Dedifferentiated amniotic fluid mesenchymal stem cell (primary cell): ENCODE results near the gene DCDC2.
"Not testable (repeated sequence)": the region's sequence is repeated elsewhere in the genome, so short reads cannot be mapped to it uniquely, and the experiment has no call there.

Source experiments
- DNase-seq: peaks from one replicate; pipeline ENCODE4 v3.0.0-alpha.2; 2016; ENCODE audit errors: extremely low spot score

The DCDC2 gene

GRCh38 chr6:24357336-24358218 is at the start of gene DCDC2:
Gene DCDC2, minus strand, starts transcription at chr6:24358059. Its CDS starts 309 bp downstream, at chr6:24357750.
- DNase-seq, result no peak

DNA sequence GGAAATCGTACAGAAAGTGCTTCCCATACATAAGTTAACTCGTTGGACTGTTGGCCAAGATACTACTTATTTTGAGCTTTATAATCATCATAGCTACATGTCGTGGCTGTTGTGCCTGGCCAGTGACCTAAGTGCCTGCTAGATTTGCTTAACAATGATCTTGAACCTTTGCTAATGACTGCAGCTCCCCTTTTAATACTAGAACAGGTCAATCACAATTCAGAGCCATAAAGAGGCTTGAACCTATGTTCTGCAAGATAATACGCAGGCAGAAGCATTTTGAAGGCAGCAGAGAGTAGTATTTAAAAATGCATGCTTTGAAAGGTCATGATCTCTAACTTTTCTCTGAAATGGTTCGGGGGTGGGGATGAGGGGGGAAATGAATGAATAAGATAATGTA is 47.4 kb upstream of the DCDC2 start:
- no peak for DNase-seq

DNA sequence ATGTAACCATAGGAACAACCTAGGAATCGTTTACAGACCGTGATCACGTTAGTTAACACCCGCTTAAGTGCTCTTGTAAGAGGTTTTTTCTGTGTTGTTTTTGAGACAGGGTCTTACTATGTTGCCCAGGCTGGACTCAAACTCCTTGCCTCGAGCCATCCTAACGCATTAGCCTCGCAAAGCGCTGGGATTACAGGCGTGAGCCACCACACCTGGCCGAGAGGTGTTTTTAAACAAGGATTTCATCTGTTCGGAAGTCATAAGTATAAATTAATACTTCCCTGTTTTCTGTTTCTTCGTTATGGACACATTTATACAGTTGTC is 45.6 kb upstream of the DCDC2 start:
- no peak for DNase-seq

DNA sequence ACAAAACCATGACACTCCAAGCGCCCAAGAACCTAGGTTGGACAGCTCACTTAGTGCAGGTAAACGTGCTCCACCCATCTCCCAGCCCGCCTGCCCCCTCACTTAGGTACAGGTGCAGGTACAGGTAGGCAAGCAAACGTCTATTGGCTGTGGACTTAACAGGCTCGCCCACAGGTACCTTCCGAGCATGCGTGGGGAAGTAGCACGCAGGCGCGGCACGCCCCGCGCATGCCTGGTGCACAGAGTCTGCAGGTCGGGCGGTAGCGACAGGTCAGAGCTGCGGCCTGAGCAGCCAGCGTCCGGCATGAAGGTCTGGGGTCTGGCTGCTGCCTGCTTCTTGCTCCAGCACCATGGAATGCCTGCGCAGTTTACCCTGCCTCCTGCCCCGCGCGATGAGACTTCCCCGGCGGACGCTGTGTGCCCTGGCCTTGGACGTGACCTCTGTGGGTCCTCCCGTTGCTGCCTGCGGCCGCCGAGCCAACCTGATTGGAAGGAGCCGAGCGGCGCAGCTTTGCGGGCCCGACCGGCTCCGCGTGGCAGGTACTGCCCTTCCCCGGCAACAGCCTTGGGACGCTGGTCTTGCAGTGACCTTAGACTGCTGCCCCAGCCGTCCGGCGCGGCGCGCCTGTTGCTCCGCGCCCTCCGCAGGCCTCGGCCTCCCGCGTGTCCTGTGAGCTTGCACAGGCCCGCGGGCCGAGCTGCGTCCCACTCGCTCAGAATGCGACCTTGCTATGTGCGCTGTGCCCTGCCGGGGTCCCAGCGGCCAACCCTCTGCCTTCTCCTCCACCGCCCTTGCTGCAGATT is 45.0 kb upstream of the DCDC2 start, which contains the start of gene MRS2:
Gene MRS2 (plus strand): TSS at position 240 of the 804 bp plus-strand sequence. CDS start 111 bp downstream, at position 351.
- DNase-seq, result peak; percentile 37

DNA sequence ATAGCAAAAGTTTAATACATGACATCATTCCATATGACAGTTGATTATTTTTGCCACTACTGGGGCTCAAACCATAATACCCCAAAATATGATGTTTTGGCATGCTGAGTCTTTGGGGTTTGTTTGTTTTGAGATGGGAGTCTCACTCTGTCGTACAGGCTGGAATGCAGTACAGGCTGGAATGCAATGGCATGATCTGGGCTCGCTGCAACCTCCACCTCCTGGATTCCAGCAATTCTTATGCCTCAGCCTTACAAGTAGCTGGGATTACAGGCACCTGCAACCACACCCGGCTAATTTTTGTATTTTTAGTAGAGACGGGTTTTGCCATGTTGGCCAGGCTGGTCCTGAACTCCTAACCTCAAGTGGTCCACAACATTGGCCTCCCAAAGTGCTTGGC is 43.6 kb upstream of the DCDC2 start:
- no peak for DNase-seq

DNA sequence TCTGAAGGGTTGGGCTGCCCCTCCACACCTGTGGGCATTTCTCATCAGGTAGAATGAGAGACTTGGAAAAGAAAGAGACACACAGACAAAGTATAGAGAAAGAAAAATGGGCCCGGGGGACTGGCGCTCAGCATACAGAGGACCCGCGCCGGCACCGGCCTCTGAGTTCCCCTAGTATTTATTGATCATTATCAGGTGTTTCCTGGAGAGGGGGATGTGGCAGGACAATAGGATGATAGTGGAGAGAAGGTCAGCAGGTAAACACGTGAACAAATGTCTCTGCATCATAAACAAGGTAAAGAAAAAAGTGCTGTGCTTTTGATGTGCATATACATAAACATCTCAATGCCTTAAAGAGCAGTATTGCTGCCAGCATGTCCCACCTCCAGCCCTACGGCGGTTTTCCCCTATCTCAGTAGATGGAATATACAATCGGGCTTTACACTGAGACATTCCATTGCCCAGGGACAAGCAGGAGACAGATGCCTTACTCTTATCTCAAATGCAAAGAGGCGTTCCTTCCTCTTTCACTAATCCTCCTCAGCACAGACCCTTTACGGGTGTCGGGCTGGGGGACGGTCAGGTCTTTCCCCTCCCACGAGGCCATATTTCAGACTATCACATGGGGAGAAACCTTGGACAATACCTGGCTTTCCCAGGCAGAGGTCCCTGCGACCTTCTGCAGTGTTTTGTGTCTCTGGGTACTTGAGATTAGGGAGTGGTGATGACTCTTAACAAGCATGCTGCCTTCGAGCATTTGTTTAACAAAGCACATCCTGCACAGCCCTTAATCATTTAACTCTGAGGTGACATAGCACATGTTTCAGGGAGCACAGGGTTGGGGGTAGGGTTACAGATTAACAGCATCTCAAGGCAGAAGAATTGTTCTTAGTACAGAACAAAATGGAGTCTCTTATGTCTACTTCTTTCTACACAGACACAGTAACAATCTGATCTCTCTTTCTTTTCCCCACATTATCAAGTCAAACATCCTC is 42.5 kb upstream of the DCDC2 start:
- DNase-seq, result not testable (repeated sequence)

DNA sequence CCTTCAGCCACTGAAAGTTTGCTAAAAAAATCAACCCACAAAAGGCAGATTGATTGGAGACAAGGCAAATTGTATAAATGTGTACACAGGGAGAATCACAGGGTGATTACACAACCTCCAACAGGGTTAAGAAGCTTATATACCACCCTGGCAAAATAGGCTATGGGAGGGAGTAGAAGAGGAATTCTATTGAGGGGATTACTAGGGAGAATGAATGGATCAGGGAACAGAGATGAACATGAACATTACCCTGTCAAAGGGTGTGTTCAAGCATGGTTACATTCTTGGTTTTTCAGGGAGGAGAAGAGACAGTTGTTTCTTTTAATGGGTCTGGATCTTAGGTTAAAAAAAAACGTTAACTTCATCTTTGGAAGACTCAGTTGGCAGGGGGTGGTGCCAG is 39.8 kb upstream of the DCDC2 start:
- DNase-seq, result no peak

GRCh38 chr6:24396824-24397223 is 39.0 kb upstream of the DCDC2 start:
- DNase-seq, result no peak

DNA sequence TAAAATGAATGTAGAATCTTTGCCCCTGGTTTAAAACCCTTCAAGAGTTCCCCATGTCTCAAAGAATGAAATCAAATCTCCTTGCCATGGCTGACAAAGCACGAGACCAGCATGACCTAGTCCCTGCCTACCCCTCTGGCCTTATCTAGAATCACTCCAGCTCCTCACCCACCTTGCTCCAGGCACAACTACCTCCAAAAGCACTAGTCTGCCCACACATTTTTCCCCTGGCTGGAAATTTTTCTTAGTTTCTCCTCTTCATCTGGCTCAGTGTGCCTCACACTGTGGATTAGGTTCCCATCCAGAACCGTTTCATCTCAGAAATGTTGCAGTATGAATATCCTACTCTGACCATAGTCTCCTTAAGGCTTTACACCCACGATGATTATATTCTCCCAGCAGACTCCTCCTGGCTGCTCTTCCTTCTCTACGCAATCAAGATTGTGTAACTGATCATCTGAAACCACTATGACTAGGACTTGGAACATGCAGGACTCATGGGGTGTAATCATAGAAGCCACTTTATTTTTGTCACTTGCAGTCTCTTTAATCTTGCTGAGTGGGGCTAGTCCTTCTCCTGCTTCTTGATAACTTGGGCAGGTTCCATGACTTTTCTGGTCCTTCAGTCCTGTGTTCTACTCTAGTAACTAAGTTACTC is 37.0 kb upstream of the DCDC2 start:
- peak; percentile 44 for DNase-seq

DNA sequence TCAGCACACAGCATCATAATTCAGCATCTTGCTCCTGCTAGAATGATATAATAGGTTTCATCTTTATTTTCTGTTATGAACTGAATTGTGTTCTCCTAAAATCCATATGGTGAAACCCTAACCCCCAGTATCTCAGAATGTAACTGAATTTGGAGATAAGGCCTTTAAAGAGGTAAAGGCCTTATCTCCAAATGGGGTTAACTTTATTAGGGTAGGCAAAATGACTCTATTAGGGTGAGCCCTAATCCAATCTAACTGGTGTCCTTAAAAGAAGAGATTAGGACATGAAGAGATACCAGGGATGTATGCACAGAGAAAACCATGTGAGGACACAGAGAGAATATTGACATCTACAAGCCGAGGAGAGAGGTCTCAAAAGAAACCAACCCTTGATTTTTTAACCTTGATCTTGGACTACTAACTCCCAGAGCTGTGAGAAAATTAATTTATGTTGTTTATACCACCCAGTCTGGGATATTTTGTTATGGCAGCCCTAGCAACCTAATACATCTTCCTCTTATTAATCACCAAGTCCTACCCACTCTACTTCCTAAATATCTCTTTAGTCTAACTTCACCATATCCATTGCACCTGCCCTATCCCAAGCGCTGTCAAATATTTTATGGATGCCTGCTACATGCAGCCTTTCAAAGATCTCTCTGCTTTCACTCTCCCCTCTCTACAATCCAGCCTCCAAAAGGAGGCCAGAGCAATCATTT is 36.4 kb upstream of the DCDC2 start:
- DNase-seq, result no peak

GRCh38 chr6:24391756-24392405 is 34.0 kb upstream of the DCDC2 start:
- no peak for DNase-seq

GRCh38 chr6:24391208-24391607 is 33.3 kb upstream of the DCDC2 start:
- DNase-seq, result no peak

- DNase-seq, result no peak
Measured at GRCh38 chr6:24387818-24388217, 30.0 kb upstream of the DCDC2 start.

GRCh38 chr6:24385536-24386269 is 27.8 kb upstream of the DCDC2 start:
- no peak for DNase-seq

DNA sequence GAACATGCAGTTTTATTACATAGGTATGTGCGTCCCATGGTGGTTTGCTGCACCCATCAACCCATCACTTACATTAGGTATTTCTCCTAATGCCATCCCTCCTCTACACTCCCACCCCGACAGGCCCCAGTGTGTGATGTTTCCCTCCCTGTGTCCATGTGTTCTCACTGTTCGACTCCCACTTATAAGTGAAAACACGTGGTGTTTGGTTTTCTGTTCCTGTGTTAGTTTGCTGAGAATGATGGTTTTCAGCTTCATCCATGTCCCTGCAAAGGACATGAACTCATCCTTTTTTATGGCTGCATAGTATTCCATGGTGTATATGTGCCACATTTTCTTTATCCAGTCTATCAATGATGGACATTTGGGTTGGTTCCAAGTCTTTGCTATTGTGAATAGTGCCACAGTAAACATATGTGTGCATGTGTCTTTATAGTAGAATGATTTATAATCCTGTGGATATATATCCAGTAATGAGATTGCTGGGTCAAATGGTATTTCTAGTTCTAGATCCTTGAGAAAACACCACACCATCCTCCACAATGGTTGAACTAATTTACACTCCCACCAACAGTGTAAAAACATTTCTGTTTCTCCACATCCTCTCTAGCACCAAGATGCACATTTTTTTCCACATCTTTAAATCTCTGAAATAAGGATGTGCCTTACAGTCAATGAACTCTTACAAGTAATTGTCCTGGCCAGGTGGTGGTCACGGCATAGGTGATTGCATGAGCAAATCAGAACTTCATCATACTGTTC is 26.7 kb upstream of the DCDC2 start:
- DNase-seq, result not testable (repeated sequence)

DNA sequence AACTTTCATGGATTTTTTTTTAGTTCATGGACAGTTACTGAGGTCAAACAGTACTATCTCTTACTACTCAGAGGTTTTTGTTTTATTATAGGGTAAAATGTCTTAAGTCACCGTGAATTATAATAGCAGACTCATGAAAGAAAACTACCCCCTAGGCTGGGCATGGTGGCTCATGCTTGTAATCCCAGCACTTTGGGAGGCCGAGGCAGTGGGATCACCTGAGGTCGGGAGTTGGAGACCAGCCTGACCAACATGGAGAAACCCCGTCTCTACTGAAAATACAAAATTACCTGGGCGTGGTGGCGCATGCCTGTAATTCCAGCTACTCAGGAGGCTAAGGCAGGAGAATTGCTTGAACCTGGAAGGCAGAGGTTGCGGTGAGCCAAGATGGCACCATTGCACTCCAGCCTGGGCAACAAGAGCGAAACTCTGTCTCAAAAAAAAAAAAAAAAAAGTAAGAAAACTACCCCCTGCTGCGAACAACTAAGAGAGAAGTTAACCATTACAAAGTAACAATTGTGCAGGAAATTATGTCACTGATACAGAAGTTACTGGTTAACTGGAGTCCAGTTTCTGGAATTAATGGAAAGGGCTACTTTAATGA is 25.1 kb upstream of the DCDC2 start:
- DNase-seq, result not testable (repeated sequence)

GRCh38 chr6:24382220-24382540 is 24.3 kb upstream of the DCDC2 start:
- no peak for DNase-seq
